HEK293T (cell line): Measurements from ENCODE around the gene ICOS.

Source experiments
- FOXA1 ChIP-seq: fragments of 450-650 bp; IDR thresholded peaks from 2 replicates; pipeline ENCODE4 v1.6.1; 2016; ENCODE audit warnings: mild to moderate bottlenecking
- FOXK2 ChIP-seq: fragments of 450-650 bp; IDR thresholded peaks from 2 replicates; pipeline ENCODE4 v1.6.1; 2016; ENCODE audit warnings: mild to moderate bottlenecking
- SP1 ChIP-seq: fragments of 450-650 bp; IDR thresholded peaks from 2 replicates; pipeline ENCODE4 v1.6.1; 2017
- SUZ12 ChIP-seq: fragments of 450-650 bp; IDR thresholded peaks from 2 replicates; pipeline ENCODE4 v1.6.1; 2016; ENCODE audit warnings: mild to moderate bottlenecking
- TARDBP ChIP-seq: fragments of 450-650 bp; IDR thresholded peaks from 2 replicates; pipeline ENCODE4 v1.6.1; 2016
- TF ChIP-seq, protein P1 (sequence below): fragments of 450-650 bp; IDR thresholded peaks from 2 replicates; pipeline ENCODE4 v1.6.1; 2016

DNA sequence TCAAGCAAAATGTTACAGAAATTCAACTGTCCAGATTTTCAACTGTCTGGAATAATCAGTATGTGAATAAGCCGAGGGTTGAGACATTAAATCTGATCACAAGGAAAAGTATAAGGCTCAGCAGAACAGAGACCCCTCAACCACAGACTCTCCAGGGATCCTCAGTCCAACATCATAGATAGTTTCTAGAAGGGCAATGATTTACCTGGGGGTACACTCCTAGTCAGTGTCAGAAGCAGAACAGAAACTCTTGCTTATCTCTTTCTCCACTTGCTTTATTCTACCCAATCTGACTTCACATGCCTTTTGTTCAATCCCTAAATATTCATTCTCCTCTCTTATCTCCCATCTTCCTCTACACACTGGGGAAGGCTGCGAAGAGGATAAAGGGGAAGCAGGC is 36.4 kb downstream of the ICOS start:
- TF ChIP-seq FOXK2 (no peak), SP1 (no peak), TARDBP (no peak), FOXA1 (no peak), SUZ12 (no peak)
- TF ChIP-seq, protein P1, sequence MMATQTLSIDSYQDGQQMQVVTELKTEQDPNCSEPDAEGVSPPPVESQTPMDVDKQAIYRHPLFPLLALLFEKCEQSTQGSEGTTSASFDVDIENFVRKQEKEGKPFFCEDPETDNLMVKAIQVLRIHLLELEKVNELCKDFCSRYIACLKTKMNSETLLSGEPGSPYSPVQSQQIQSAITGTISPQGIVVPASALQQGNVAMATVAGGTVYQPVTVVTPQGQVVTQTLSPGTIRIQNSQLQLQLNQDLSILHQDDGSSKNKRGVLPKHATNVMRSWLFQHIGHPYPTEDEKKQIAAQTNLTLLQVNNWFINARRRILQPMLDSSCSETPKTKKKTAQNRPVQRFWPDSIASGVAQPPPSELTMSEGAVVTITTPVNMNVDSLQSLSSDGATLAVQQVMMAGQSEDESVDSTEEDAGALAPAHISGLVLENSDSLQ = no peak
